Stimulated activated CD8-positive, alpha-beta memory T cell treated with anti-CD3 and anti-CD28 coated beads, Interleukin-7, amount 100 ng/mL, for 4 hours (primary cell): ENCODE data around the gene DES.
"Not testable (repeated sequence)": the region's sequence is repeated elsewhere in the genome, so short reads cannot be mapped to it uniquely, and the experiment has no call there.

Experiments used
- DNase-seq, 2 donors: peaks; one replicate each; pipeline ENCODE4 v3.0.0-alpha.2; 2020; ENCODE audit warnings: low read depth in 2 of 2

Gene DES

GRCh38 chr2:219418155-219419011 is at the start of gene DES:
Gene DES (plus strand): TSS chr2:219418377. CDS start chr2:219418463, 86 bp downstream.
- no peak for DNase-seq

GRCh38 chr2:219368690-219369191 is 49.4 kb upstream of the DES start:
- no peak for DNase-seq

GRCh38 chr2:219369447-219369861 is 48.7 kb upstream of the DES start:
- DNase-seq: no peak

- no peak for DNase-seq
Measured at GRCh38 chr2:219378163-219378851, 39.9 kb upstream of the DES start.

GRCh38 chr2:219380926-219381325 is 37.3 kb upstream of the DES start:
- no peak for DNase-seq

GRCh38 chr2:219381448-219381847 is 36.7 kb upstream of the DES start:
- no peak for DNase-seq

- DNase-seq: no peak
Measured at GRCh38 chr2:219384083-219384713, 34.0 kb upstream of the DES start.

- DNase-seq: no peak
Measured at GRCh38 chr2:219384859-219385258, 33.3 kb upstream of the DES start.

- no peak for DNase-seq
Measured at GRCh38 chr2:219385958-219386520, 32.1 kb upstream of the DES start.

- peak in 1 of 2 donors; percentile 3 for DNase-seq
Measured at GRCh38 chr2:219386532-219387280, 31.5 kb upstream of the DES start.

- DNase-seq: peak; percentile 78 to 88
Measured at GRCh38 chr2:219387306-219388120, 30.7 kb upstream of the DES start, which contains the start of gene DNPEP. Gene DNPEP (minus strand): TSS chr2:219387912. CDS start chr2:219387794, 118 bp downstream.

- DNase-seq: peak; percentile 97 to 100
Measured at GRCh38 chr2:219388121-219388906, 29.9 kb upstream of the DES start.

- DNase-seq: no peak
Measured at GRCh38 chr2:219388907-219389156, 29.3 kb upstream of the DES start.

- DNase-seq: no peak
Measured at GRCh38 chr2:219392754-219393153, 25.4 kb upstream of the DES start.

GRCh38 chr2:219395056-219395455 is 23.1 kb upstream of the DES start:
- DNase-seq: not testable (repeated sequence)

- DNase-seq: no peak
Measured at GRCh38 chr2:219395609-219396008, 22.6 kb upstream of the DES start.

- DNase-seq: no peak
Measured at GRCh38 chr2:219396863-219397457, 21.2 kb upstream of the DES start.

GRCh38 chr2:219398721-219399363 is 19.3 kb upstream of the DES start:
- DNase-seq: no peak
